Astrocyte of the hippocampus (primary cell): ENCODE data around the gene TUBGCP6.
A peak's percentile ranks its signal among the peaks of the same experiment; 100 is the strongest.

ENCODE experiments used
- DNase-seq: peaks from one replicate; pipeline ENCODE4 v3.0.0; 2011; ENCODE audit warnings: low read depth, low spot score

Gene TUBGCP6

GRCh38 chr22:50264946-50265669 lies 20.3 kb upstream of the TUBGCP6 start:
- DNase-seq: no peak

GRCh38 chr22:50264104-50264745 lies 19.4 kb upstream of the TUBGCP6 start:
- DNase-seq: no peak

- no peak for DNase-seq
These were observed 18.3 kb upstream of the TUBGCP6 start for GRCh38 chr22:50262973-50263617.

GRCh38 chr22:50262460-50262911 lies 17.7 kb upstream of the TUBGCP6 start:
- DNase-seq: peak; percentile 25

GRCh38 chr22:50261615-50262459 lies 17.0 kb upstream of the TUBGCP6 start, which contains the start of gene MAPK12:
Gene MAPK12, minus strand, starts transcription at chr22:50261683. Its CDS starts 174 bp downstream, at chr22:50261509.
- DNase-seq: peak; percentile 75

- DNase-seq: peak; percentile 86
These were observed 16.2 kb upstream of the TUBGCP6 start for GRCh38 chr22:50260801-50261614.

- no peak for DNase-seq
These were observed 15.6 kb upstream of the TUBGCP6 start for GRCh38 chr22:50260434-50260800.

- DNase-seq: no peak
These were observed 14.5 kb upstream of the TUBGCP6 start for GRCh38 chr22:50259302-50259701.

- no peak for DNase-seq
These were observed 13.8 kb upstream of the TUBGCP6 start for GRCh38 chr22:50258361-50259292.

- no peak for DNase-seq
These were observed 12.9 kb upstream of the TUBGCP6 start for GRCh38 chr22:50257451-50258360.

- DNase-seq: no peak
These were observed 12.2 kb upstream of the TUBGCP6 start for GRCh38 chr22:50257041-50257440.

GRCh38 chr22:50256258-50256862 lies 11.5 kb upstream of the TUBGCP6 start:
- no peak for DNase-seq

- no peak for DNase-seq
These were observed 10.8 kb upstream of the TUBGCP6 start for GRCh38 chr22:50255607-50256006.

GRCh38 chr22:50255099-50255498 lies 10.3 kb upstream of the TUBGCP6 start:
- DNase-seq: no peak

- DNase-seq: no peak
These were observed 9.1 kb upstream of the TUBGCP6 start for GRCh38 chr22:50253941-50254340.

GRCh38 chr22:50253046-50253915 lies 8.5 kb upstream of the TUBGCP6 start:
- no peak for DNase-seq
